GM12872 (cell line): ENCODE measurements around the gene NAPG.

Experiments
- CTCF ChIP-seq: IDR thresholded peaks from 3 replicates; pipeline ENCODE4 v1.5.1; 2011; ENCODE audit warnings: low read depth, mild to moderate bottlenecking, low read length, moderate library complexity; ENCODE audit not compliant: insufficient read depth

Gene NAPG

GRCh38 chr18:10482985-10483949, 42.6 kb upstream of the NAPG start:
- TF ChIP-seq CTCF, result no peak

- no peak for TF ChIP-seq CTCF
These were observed 40.4 kb upstream of the NAPG start for GRCh38 chr18:10485475-10485874.

GRCh38 chr18:10486362-10486761, 39.5 kb upstream of the NAPG start:
- TF ChIP-seq CTCF, result no peak

GRCh38 chr18:10487154-10487553, 38.7 kb upstream of the NAPG start:
- TF ChIP-seq CTCF, result no peak

GRCh38 chr18:10488017-10488416, 37.8 kb upstream of the NAPG start:
- no peak for TF ChIP-seq CTCF

GRCh38 chr18:10490401-10491165, 35.2 kb upstream of the NAPG start:
- peak; percentile 83 for TF ChIP-seq CTCF

GRCh38 chr18:10495936-10496335, 29.9 kb upstream of the NAPG start:
- no peak for TF ChIP-seq CTCF
